ENCODE data around the gene RGS6.

GRCh38 chr14:72598306-72598705 is 666.1 kb downstream of the RGS6 start:
- TF ChIP-seq POLR2A (IDR thresholded peaks at IDR 0.05) (no peak), CTCF (IDR thresholded peaks at IDR 0.05) (no peak), EP300 (IDR thresholded peaks at IDR 0.05) (no peak)
